ENCODE results near the gene AP2B1. TPM values are rescaled to one million over a fixed set of nuclear protein-coding genes. Genes with fewer than 3 reads are reported as not detected.

Gene AP2B1
- total and polyA plus RNA-seq, 5 donors, result 39.7 to 144 (median 132) TPM

DNA sequence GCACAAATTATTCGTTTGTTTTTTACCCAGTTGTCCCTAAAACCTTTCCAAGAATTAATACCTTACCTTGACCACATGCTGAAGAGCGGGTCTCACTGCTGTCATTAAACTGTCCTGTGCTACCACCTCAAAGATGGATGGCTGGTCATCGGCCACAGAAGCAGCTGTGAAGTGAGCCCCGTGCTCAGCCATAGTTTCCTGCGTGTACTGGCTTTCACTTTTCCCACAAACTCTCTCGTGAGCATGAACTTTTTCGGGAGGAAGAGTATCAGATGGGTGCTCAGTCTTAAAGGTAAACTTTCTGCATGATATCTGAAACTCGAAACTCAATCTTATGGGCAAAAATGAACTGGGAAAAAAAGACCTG, 9.3 kb upstream of the AP2B1 start:
- Histone ChIP-seq H3K9me3 (ENCODE audit: control insufficient read depth, low read length) (no peaks in the 10 kb centered on the region), H3K4me1 (ENCODE audit: control insufficient read depth, insufficient read depth, low read length) (peaks cover 6% of the 10 kb centered on the region), H3K27me3 (ENCODE audit: control insufficient read depth, insufficient read depth) (no peaks in the 10 kb centered on the region), H3K27ac (ENCODE audit: low read length) (peak overlapping the region; percentile 93), H3K4me3 (ENCODE audit: low read length) (peak overlapping the region; percentile 72)
- 3% methylated on average over 8 of the region's 8 CpGs for WGBS
- no peak for DNase-seq
- intact Hi-C loops (cut with DNase I), result no loop called here
- ATAC-seq, result peak; percentile 21 to 42

DNA sequence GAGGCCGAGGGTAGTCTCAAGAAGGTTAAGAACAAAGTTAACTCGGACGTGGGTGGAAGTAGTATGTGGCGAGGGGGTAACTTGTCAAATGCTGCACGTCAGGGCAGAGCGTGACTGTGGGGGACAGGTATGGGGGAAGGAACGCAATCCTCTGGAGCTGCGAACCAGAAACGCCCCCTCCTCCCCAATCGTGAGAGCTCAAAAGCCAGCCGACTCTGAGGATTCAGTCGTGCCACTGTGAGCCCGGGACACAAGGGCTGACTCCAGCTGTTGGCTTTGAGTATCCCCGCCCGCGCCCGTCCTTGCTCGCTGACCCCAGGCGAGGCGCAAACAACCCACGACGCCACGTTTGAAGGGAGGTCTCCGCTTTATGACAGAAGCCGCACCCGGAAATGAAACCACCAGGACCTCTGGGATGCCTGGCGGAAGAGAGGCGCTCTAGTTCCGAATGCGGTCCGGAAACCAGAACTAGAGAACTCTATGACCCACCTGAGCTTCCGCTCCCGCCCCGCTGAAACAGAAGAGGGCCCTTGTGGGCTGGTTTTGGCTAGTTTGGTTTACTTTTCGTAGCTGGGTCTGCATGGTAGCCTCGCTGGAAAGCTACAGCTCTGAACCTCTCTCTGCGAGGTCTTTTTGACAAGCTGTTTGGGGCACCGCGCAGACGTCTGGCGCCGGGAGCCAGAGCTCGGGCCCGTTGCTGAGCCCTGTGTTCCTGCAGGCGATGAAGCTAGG, 8.8 kb upstream of the AP2B1 start, which contains the start of gene PEX12:
TSS of gene PEX12 (minus strand) at position 375 of the 732 bp plus-strand sequence. CDS start 550 bp downstream, outside the sequence.
- Histone ChIP-seq H3K9me3 (ENCODE audit: control insufficient read depth, low read length) (no peaks in the 10 kb centered on the region), H3K27ac (ENCODE audit: low read length) (peak within 1 kb of the TSS; percentile 93), H3K4me3 (ENCODE audit: low read length) (peak within 1 kb of the TSS; percentile 72), H3K27me3 (ENCODE audit: control insufficient read depth, insufficient read depth) (no peaks in the 10 kb centered on the region), H3K4me1 (ENCODE audit: control insufficient read depth, insufficient read depth, low read length) (peaks cover 6% of the 10 kb centered on the region)
- intact Hi-C loops (cut with DNase I), result no loop called here
- whole genome bisulfite sequencing, result under 1% methylated on average over 45 of the region's 45 CpGs
- ATAC-seq (peak; percentile 98 to 99), DNase-seq (peak; percentile 90 to 95 (median 94))

DNA sequence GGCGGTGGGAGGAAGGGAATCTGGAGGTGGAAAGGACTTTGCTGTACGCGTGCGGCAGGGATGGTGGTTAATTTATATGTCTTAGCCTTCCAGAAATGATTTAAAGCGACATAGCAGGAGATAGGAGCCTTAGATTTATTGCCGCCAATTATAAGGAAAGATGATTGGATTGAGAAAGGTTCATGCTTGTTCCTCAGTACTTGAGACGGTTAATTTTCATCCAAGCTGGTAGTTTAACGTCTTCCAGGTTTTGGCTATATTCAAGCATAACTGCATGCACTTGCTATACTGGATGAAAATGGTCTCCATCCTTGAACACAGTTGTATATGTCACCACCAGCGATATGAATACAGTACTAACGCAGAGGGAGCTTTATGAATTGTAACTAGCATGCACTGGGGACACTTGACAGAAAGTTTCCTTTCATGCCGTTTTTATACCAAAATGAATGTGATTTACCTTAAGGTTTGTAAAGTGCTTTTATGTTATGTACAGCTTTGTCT, 8.1 kb upstream of the AP2B1 start:
- H3K27ac ChIP-seq (ENCODE audit: low read length), result peak overlapping the region; percentile 88
- DNase-seq (no peak), ATAC-seq (no peak)
- peak overlapping the region; percentile 72 for H3K4me3 ChIP-seq (ENCODE audit: low read length)
- peaks cover 6% of the 10 kb centered on the region for H3K4me1 ChIP-seq (ENCODE audit: control insufficient read depth, insufficient read depth, low read length)
- intact Hi-C loops (cut with DNase I), result no loop called here
- no peaks in the 10 kb centered on the region for H3K27me3 ChIP-seq (ENCODE audit: control insufficient read depth, insufficient read depth)
- 2% methylated on average over 11 of the region's 11 CpGs for WGBS
- no peaks in the 10 kb centered on the region for H3K9me3 ChIP-seq (ENCODE audit: control insufficient read depth, low read length)

DNA sequence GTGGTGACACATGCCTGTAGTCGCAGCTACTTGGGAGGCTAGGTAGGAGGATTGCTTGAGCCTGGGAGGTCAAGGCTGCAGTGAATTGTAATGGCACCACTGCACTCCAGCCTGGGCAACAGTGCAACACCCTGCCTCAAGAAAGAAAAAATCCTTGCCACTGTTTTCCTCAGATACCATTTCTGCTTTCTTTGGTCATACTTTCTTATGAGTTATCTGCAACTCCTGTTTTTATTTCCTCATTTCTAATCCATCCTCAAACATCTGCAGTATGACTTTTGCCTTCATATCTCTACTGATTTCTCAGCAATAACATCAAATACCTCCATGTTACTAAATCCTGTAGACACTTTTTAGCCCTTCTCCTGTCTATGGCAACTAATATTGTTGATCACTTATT, 3.1 kb upstream of the AP2B1 start:
- Histone ChIP-seq H3K9me3 (ENCODE audit: control insufficient read depth, low read length) (no peaks in the 10 kb centered on the region), H3K4me1 (ENCODE audit: control insufficient read depth, insufficient read depth, low read length) (peaks cover 3% of the 10 kb centered on the region), H3K27me3 (ENCODE audit: control insufficient read depth, insufficient read depth) (no peaks in the 10 kb centered on the region), H3K4me3 (ENCODE audit: low read length) (no peak overlapping the region), H3K27ac (ENCODE audit: low read length) (no peak overlapping the region)
- DNase-seq (no peak), ATAC-seq (no peak)
- 90% methylated on average over 1 of the region's 1 CpG for WGBS
- intact Hi-C loops (cut with DNase I), result no loop called here

DNA sequence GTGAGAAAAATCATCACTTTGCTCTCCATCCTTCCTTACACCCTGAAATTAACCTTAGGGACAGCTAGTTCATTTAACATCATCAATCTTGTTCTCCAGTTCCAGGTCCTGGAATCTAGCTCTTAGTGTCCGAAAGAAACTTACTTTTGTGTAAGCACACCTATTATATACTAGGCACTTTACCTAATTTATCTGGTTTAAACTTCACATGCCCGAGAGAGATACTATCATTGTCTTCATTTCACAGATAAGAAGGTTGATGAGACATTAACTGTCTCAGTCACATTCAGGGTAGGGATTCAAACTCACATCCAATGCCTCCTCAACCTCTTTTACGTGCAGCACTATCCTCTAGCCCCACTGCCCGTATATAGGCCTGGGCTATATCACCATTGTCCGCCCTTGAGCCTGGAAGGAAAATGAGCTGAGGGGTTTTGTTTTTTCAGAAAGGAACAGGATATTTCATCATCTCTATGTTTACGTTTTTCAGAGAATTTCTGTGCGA, 501 bp upstream of the AP2B1 start:
- H3K4me3 ChIP-seq (ENCODE audit: low read length), result peak overlapping the region; percentile 89
- no peaks in the 10 kb centered on the region for H3K27me3 ChIP-seq (ENCODE audit: control insufficient read depth, insufficient read depth)
- peak overlapping the region; percentile 60 for H3K27ac ChIP-seq (ENCODE audit: low read length)
- DNase-seq, result no peak
- no peaks in the 10 kb centered on the region for H3K4me1 ChIP-seq (ENCODE audit: control insufficient read depth, insufficient read depth, low read length)
- peak; percentile 16 to 40 for ATAC-seq
- WGBS, result 26% methylated on average over 7 of the region's 7 CpGs
- intact Hi-C loops (cut with DNase I), result no loop called here
- no peaks in the 10 kb centered on the region for H3K9me3 ChIP-seq (ENCODE audit: control insufficient read depth, low read length)

DNA sequence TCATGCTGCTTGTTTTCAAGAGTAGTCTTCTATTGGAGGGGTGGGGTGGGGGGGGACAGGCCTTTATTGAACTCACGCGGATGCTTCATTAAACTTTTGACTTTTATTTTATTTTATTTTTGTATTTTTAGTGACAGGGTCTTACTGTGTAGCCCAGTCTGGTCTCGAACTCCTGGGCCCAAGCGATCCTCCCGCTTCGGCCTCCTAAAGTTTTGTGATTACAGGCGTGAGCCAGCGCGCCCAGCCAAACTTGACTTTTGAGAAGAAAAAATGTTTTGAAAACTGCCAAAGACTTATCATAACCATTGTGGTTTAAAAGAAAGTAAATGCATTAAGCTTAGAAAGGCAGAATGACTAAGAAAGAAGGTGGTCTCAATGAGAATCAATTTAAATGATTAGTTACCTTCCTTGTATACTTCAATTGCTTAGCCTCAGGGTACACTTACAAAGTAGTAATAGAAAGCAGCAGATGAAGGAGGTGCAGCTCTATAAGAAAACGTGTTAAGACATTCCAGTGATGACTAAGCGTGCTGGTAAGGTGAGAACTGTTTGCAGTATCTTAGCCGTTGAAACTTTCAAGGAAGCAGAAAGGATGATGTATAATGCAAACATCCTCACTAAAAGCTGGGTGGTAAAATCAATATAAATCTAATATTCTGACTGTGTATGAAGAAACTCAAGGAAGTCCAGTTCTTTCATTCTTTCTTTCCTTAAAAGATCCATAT, 1.2 kb downstream of the AP2B1 start:
- intact Hi-C loops (cut with DNase I), result no loop called here
- H3K27me3 ChIP-seq (ENCODE audit: control insufficient read depth, insufficient read depth), result no peaks in the 10 kb centered on the region
- no peaks in the 10 kb centered on the region for H3K9me3 ChIP-seq (ENCODE audit: control insufficient read depth, low read length)
- ATAC-seq, result no peak
- no peaks in the 10 kb centered on the region for H3K4me1 ChIP-seq (ENCODE audit: control insufficient read depth, insufficient read depth, low read length)
- H3K27ac ChIP-seq (ENCODE audit: low read length), result no peak overlapping the region
- peak overlapping the region; percentile 89 for H3K4me3 ChIP-seq (ENCODE audit: low read length)
- WGBS, result 70% methylated on average over 12 of the region's 12 CpGs
- peak in 1 of 3 donors; percentile 42 for DNase-seq

DNA sequence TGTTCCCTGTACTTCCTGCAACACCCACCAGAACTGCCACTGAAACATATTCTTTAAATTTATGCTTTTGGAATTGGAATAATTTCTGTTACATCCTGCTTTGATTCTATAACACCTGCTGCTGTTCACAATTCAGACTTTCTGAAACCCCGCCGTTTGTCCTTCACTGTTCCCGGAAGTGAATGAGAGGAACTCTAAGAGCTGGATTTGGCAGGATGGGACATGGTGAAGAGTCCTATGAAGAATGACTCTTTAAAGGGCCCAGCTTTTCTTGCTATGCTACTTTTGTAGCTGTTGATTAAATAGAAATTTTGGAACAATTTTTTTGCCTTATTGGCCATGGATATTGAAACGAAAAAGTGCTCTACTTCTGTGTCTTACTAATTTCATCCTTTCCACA, 8.9 kb downstream of the AP2B1 start:
- intact Hi-C loops (cut with DNase I), result no loop called here
- no peak overlapping the region for H3K27ac ChIP-seq (ENCODE audit: low read length)
- ATAC-seq (no peak), DNase-seq (no peak)
- no peaks in the 10 kb centered on the region for H3K9me3 ChIP-seq (ENCODE audit: control insufficient read depth, low read length)
- WGBS, result 61% methylated on average over 4 of the region's 4 CpGs
- no peak overlapping the region for H3K4me3 ChIP-seq (ENCODE audit: low read length)
- no peaks in the 10 kb centered on the region for H3K27me3 ChIP-seq (ENCODE audit: control insufficient read depth, insufficient read depth)
- H3K4me1 ChIP-seq (ENCODE audit: control insufficient read depth, insufficient read depth, low read length), result no peaks in the 10 kb centered on the region

DNA sequence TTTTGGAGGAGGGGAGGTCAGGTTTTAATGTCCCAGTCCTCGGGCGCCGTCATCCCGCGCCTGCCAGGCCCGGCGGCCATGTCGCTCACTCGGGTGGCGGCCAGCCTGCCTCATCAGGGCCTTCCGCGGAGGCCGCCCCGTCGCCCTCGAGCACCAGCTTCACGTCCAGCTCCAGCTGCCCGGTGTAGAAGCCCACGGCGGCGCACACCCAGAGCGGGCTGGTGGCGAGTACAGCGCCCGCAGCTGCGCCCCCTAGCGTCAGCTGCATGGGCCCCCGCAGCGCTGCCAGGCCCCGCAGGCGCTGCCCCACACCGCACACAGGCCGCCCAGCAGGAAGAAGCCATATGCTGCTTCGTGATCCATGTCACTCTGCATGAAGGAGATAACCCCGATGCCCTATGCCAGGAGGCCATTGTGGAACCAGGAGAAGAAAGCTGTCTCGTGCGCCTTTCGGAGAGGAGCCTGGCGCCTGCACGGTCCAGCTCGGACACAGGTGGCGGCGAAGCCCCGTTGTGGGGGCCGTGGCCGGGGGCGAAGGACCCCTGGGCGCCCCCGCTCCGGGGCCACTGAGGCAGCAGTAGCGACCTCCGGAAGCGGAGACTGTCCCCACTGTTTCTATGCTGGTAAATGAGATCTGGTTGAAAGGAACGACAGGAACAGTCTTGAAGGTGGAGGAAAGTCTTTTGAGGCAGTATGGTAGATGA, 9.6 kb downstream of the AP2B1 start:
- DNase-seq, result peak in 1 of 3 donors; percentile 58
- no peaks in the 10 kb centered on the region for H3K4me1 ChIP-seq (ENCODE audit: control insufficient read depth, insufficient read depth, low read length)
- intact Hi-C loops (cut with DNase I), result no loop called here
- peak; percentile 49 to 56 for ATAC-seq
- H3K27ac ChIP-seq (ENCODE audit: low read length), result no peak overlapping the region
- H3K9me3 ChIP-seq (ENCODE audit: control insufficient read depth, low read length), result no peaks in the 10 kb centered on the region
- H3K27me3 ChIP-seq (ENCODE audit: control insufficient read depth, insufficient read depth), result no peaks in the 10 kb centered on the region
- 85% methylated on average over 54 of the region's 54 CpGs for WGBS
- H3K4me3 ChIP-seq (ENCODE audit: low read length), result no peak overlapping the region

DNA sequence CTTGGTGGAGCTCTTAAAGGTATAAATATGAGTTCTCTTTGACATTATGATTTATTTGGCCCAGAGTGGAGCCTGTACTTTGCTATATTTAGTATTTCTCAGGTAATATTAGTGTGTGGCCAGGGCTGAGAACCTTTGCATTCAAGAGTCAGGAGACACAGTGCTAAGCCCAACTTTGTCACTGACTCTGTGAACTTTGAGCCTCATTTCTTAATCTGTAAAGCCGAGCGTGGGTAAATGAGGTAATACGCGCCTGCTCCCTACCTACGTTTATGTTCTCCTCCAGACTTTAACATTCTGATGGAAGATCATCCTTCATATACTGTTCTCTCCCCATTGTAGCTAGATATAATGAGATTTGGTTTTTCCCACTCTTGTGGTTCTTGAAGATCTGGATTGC, 10.5 kb downstream of the AP2B1 start:
- intact Hi-C loops (cut with DNase I), result no loop called here
- Histone ChIP-seq H3K4me1 (ENCODE audit: control insufficient read depth, insufficient read depth, low read length) (no peaks in the 10 kb centered on the region), H3K9me3 (ENCODE audit: control insufficient read depth, low read length) (no peaks in the 10 kb centered on the region), H3K27me3 (ENCODE audit: control insufficient read depth, insufficient read depth) (no peaks in the 10 kb centered on the region), H3K4me3 (ENCODE audit: low read length) (no peak overlapping the region), H3K27ac (ENCODE audit: low read length) (no peak overlapping the region)
- ATAC-seq (no peak), DNase-seq (no peak)
- 75% methylated on average over 5 of the region's 5 CpGs for WGBS

DNA sequence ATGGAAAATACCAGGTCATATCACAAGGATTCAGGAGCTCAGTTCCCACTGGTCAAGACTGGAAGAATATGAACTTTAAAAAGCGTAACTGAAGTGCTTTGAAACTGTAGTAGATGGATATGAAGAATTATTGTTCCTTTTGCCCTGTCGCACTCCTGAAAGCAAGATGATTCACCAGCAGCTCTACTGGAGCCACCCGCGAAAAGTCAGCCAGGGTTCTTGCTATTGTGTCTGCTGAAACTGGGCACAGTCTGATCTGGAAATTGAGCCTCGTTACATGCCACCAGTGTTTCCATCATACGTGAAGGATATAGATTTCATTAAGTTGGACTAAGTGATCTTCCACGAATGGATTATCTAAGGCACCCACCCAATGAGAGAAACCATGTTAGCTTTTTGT, 16.6 kb downstream of the AP2B1 start:
- no peak for DNase-seq
- H3K27ac ChIP-seq (ENCODE audit: low read length), result no peak overlapping the region
- H3K4me3 ChIP-seq (ENCODE audit: low read length), result no peak overlapping the region
- no peak for ATAC-seq
- intact Hi-C loops (cut with DNase I), result no loop called here
- no peaks in the 10 kb centered on the region for H3K4me1 ChIP-seq (ENCODE audit: control insufficient read depth, insufficient read depth, low read length)
- WGBS, result 91% methylated on average over 7 of the region's 7 CpGs
- H3K9me3 ChIP-seq (ENCODE audit: control insufficient read depth, low read length), result no peaks in the 10 kb centered on the region
- H3K27me3 ChIP-seq (ENCODE audit: control insufficient read depth, insufficient read depth), result no peaks in the 10 kb centered on the region

DNA sequence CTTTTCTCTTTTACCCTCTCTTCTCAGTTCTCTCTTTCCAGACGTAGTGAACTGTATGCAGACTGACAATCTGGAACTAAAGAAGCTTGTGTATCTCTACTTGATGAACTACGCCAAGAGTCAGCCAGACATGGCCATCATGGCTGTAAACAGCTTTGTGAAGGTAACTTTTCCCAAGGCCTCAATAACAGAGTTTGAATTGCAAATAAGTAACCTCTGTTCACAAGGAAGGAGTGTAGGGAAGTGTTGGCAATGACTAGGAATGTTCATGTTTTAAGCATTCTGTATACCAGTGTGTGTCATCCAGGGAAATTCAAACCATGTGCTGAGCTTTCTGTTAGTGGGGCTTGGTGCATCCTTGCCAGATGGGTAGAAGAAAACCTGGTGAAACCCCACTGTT, 18.6 kb downstream of the AP2B1 start:
- ATAC-seq (no peak), DNase-seq (no peak)
- intact Hi-C loops (cut with DNase I), result no loop called here
- WGBS, result 92% methylated on average over 2 of the region's 2 CpGs
- Histone ChIP-seq H3K4me1 (ENCODE audit: control insufficient read depth, insufficient read depth, low read length) (no peaks in the 10 kb centered on the region), H3K4me3 (ENCODE audit: low read length) (no peak overlapping the region), H3K27me3 (ENCODE audit: control insufficient read depth, insufficient read depth) (no peaks in the 10 kb centered on the region), H3K27ac (ENCODE audit: low read length) (no peak overlapping the region), H3K9me3 (ENCODE audit: control insufficient read depth, low read length) (no peaks in the 10 kb centered on the region)

All from right cardiac atrium (tissue), 5 donors.